Ishikawa (cell line): ENCODE results near the gene SKAP1.

ENCODE experiments used
- CEBPB ChIP-seq: IDR thresholded peaks from 2 replicates; pipeline ENCODE4 v1.6.1; 2012
- CREB1 ChIP-seq: IDR thresholded peaks from 2 replicates; pipeline ENCODE4 v1.6.1; 2012; ENCODE audit warnings: low read depth
- EGR1 ChIP-seq: IDR thresholded peaks from 2 replicates; pipeline ENCODE4 v1.6.1; 2012
- EP300 ChIP-seq: IDR thresholded peaks from 2 replicates; pipeline ENCODE4 v1.6.1; 2012; ENCODE audit warnings: borderline replicate concordance
- FOXM1 ChIP-seq: IDR thresholded peaks from 2 replicates; pipeline ENCODE4 v1.6.1; 2012; ENCODE audit warnings: low read depth, borderline replicate concordance
- MAX ChIP-seq: IDR thresholded peaks from 2 replicates; pipeline ENCODE4 v1.6.1; 2012
- NFIC ChIP-seq: IDR thresholded peaks from 2 replicates; pipeline ENCODE4 v1.6.1; 2012
- RAD21 ChIP-seq: IDR thresholded peaks from 2 replicates; pipeline ENCODE4 v1.6.1; 2012; ENCODE audit warnings: low read depth
- TAF1 ChIP-seq: IDR thresholded peaks from 2 replicates; pipeline ENCODE4 v1.6.1; 2012; ENCODE audit warnings: low read depth, mild to moderate bottlenecking
- TCF12 ChIP-seq: IDR thresholded peaks from 2 replicates; pipeline ENCODE4 v1.6.1; 2012; ENCODE audit warnings: low read depth
- TEAD4 ChIP-seq: IDR thresholded peaks from 2 replicates; pipeline ENCODE4 v1.6.1; 2012
- YY1 ChIP-seq: IDR thresholded peaks from 2 replicates; pipeline ENCODE4 v1.6.1; 2012; ENCODE audit warnings: low read depth
- ZBTB7A ChIP-seq: IDR thresholded peaks from 2 replicates; pipeline ENCODE4 v1.6.1; 2012; ENCODE audit warnings: low read depth
- TF ChIP-seq, protein P1 (sequence below): IDR thresholded peaks from 2 replicates; pipeline ENCODE4 v1.6.1; 2012; ENCODE audit warnings: low read depth, mild to moderate bottlenecking

DNA sequence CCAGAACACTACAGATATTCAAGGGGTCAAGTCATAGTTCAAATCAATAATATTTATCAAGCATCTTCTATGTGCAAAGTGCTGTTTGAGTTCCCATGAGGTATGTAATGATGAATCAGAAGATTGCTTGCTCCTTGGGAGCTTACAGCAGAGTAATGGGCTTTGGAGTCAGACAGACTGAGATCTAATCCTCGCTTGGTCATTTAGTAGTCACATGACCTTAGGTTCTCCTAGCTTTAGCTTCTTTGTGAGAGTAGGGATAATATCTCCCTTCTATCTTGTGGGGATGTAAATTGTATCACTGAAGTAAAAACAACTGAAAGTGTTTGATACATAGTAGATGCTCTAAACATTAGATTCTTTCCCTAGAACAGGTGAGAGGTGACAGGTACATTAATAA, 292.4 kb downstream of the SKAP1 start:
- TF ChIP-seq TAF1 = no peak
- TF ChIP-seq CEBPB = no peak
- no peak for TF ChIP-seq MAX
- TF ChIP-seq ZBTB7A = no peak
- TF ChIP-seq, protein P1, sequence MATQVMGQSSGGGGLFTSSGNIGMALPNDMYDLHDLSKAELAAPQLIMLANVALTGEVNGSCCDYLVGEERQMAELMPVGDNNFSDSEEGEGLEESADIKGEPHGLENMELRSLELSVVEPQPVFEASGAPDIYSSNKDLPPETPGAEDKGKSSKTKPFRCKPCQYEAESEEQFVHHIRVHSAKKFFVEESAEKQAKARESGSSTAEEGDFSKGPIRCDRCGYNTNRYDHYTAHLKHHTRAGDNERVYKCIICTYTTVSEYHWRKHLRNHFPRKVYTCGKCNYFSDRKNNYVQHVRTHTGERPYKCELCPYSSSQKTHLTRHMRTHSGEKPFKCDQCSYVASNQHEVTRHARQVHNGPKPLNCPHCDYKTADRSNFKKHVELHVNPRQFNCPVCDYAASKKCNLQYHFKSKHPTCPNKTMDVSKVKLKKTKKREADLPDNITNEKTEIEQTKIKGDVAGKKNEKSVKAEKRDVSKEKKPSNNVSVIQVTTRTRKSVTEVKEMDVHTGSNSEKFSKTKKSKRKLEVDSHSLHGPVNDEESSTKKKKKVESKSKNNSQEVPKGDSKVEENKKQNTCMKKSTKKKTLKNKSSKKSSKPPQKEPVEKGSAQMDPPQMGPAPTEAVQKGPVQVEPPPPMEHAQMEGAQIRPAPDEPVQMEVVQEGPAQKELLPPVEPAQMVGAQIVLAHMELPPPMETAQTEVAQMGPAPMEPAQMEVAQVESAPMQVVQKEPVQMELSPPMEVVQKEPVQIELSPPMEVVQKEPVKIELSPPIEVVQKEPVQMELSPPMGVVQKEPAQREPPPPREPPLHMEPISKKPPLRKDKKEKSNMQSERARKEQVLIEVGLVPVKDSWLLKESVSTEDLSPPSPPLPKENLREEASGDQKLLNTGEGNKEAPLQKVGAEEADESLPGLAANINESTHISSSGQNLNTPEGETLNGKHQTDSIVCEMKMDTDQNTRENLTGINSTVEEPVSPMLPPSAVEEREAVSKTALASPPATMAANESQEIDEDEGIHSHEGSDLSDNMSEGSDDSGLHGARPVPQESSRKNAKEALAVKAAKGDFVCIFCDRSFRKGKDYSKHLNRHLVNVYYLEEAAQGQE = no peak
- no peak for TF ChIP-seq EP300
- no peak for TF ChIP-seq EGR1
- no peak for TF ChIP-seq YY1
- no peak for TF ChIP-seq CREB1
- TF ChIP-seq NFIC = no peak
- TF ChIP-seq TEAD4 = no peak
- TF ChIP-seq RAD21 = no peak
- TF ChIP-seq TCF12 = no peak
- TF ChIP-seq FOXM1 = no peak
